Right renal pelvis (tissue), 4 donors: ENCODE results near the gene MITF. TPM values are rescaled to one million over a fixed set of nuclear protein-coding genes. Genes with fewer than 3 reads are reported as not detected.
A peak's percentile ranks its signal among the peaks of the same experiment; 100 is the strongest.

Experiments
- DNase-seq, 4 donors: peaks; one replicate each; pipeline ENCODE4 v3.0.0-alpha.2; 2013; ENCODE audit warnings: low read depth in 4 of 4, low spot score in 3 of 4, missing footprints in 1 of 4
- polyA plus RNA-seq, 4 donors: library from polyadenylated mRNA; unstranded; fragments of 120-200 nt; gene quantifications; one replicate each; pipeline ENCODE4 v1.2.1, GENCODE V29; 2013; ENCODE audit not compliant: insufficient read length in 4 of 4

Gene MITF
- polyA plus RNA-seq, 4 donors, result 37.2 to 49.2 (median 43.8) TPM

GRCh38 chr3:69725994-69726571 lies 13.2 kb upstream of the MITF start:
- DNase-seq, result no peak

GRCh38 chr3:69729147-69729919 lies 9.9 kb upstream of the MITF start:
- DNase-seq, result no peak

GRCh38 chr3:69731080-69731479 lies 8.2 kb upstream of the MITF start:
- DNase-seq, result no peak

DNA sequence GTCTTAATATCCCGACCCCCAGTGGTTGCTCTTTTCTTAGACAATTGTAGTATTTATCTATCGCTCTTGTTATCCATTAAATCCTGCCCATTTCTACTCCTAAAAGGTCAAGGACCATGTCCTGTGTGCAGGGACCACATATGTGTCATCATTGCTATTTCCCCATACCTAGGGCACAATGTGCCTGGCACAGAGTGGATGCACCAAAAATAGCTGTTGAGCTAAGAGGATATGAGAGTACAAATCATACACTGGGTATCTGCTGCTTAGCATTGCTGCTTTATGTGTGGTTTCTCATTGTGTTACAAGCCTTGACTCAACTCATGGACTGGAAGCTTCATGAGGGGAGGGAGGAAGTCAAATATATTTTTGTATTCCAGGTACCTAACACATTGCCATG lies 3.4 kb upstream of the MITF start:
- DNase-seq, result no peak

GRCh38 chr3:69737392-69737791 lies 1.9 kb upstream of the MITF start:
- DNase-seq, result no peak

- DNase-seq, result peak in 1 of 4 donors; percentile 5
These were observed 949 bp upstream of the MITF start for GRCh38 chr3:69738315-69738714.

DNA sequence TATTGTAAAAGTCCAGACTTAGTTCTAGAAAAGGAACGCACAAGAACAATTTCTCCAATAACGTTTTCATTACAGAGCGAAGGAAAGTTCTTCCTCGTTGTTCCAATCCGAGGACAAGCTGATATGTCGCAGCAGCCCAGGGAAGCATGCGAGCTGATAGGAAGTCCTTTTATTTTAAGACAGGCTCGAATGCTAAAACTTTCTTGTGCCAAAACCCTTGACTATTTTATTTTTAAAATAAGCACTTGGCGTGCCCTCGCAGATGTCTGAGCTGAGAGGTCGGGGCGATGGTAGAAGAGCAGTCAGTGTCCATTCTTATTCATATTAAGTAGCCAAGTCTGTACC lies 433 bp upstream of the MITF start:
- no peak for DNase-seq

DNA sequence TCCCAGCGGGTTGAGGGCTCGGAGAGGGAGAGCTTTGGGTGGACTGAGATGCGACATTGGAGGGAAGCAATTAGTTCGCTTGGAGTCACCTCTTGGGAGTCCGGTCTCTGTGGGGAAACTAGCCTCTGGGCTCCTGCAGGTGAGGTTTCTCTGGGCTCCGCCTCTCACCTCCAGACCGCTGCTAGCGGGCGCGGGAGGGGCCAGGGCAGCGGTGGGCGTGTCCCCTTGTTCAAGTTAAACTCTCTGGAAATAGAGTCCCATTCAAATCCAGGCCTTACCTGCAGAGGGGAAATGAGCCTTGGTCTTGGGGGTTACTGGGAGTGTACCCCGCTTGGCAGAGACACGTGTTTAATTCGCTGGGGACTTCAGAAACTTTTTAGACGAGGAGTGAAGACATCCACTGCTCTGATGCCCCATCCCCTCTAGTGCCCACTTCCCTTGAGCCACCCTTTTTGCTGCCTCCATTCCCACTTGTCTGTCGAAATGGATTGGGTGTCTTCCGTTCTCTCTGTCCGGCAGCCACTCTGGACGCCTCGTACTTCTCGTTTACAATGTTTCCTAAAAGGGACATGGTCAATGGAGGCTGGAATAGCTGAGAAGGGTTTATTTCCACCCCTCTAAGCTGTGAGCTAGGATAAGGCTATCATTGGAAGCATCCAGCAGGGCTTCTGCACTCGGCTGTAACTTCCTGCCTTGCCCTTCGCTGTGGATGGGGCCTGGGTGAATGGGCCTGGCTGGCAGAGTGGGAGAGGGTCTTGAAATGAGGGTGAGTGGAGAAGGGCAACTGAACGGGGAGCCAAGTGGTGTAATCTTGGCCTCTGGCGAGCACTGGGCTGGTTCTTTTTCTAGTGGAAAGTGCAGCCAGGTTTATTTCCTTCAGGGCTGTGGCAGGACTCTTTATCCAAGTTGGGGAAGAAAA lies 1.1 kb downstream of the MITF start:
- DNase-seq, result no peak

- DNase-seq, result no peak
These were observed 1.9 kb downstream of the MITF start for GRCh38 chr3:69741032-69741767.

DNA sequence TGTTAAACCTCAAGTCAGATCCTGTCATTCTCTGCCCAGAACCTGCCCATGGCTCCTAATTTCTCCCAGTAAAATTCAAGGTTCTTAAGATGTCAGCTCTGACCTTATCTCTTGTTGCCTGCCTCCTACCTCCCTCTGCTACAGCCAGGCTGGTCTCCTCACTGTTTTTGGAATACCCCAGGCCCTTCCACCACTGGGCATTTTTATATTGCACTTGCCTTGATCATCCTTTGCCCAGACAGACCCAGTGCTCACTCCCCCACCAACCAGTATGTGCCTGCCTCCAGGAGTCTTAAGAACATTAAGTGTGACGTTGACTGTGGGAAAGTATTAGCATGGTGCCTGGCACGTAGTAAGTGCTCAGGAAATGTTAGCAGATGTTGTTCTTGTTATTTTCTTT lies 3.1 kb downstream of the MITF start:
- DNase-seq, result no peak

DNA sequence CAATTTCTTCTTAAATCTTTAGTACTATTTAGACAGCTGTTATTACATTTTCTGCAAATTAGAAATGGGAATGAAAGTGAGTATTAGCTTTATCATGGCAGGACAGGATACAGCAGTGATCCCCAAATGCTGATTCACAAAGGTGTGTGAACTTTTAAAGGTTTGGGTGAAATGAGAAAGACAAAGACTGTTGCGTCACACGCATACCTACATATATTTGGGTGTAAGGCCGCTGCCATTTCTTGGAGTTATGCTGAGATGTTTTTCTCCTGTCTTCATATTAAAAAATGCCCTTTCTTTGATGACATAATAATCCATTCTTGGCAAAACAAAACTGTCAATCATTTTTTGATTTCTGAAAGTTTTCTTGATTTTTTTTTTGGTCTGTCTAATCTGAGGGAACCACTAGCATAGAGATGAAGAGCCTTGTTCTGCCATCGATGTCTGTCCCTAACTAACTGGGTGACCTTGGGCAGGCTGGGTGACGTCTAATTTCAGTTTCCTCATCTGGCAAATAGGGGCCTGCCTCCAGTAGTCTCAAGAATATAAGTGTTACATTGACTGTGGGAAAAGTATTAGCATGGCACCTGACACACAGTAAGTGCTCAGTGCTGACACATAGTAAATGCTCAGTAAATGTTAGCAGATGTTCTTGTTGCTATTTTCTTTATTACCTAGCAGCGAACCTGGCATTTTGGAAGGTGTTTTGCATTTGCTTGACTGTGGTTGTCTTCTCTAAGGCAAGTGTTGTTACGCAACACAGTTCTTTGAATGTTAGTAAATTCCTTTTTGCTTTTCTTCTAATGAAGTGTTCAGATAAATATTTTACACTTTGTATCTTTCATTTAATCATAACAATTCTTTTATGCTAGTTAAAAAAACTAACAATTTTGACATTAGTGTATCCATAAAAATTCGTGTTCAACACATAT lies 5.0 kb downstream of the MITF start:
- DNase-seq, result no peak

- DNase-seq, result no peak
These were observed 6.2 kb downstream of the MITF start for GRCh38 chr3:69745505-69745904.

DNA sequence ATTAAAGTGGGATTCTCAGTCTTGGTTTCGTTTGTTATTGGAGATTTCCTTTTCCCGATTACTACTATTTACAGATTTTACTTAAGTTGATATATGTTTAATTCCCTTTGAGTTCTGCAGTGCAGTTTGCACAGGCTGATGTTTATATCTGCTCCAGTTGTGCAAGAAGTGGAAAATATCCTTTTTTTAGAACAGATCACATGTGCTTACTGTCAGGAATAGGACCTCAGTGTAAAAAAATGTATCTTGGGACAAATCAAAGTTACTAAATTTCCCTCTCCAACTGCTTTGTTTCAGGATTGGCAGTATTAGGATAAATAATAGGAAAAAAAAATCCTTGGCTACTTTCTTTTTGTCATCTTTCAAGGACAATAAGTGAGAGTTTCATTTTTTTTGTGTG lies 6.9 kb downstream of the MITF start:
- DNase-seq, result no peak

GRCh38 chr3:69747511-69748258 lies 8.4 kb downstream of the MITF start:
- no peak for DNase-seq

DNA sequence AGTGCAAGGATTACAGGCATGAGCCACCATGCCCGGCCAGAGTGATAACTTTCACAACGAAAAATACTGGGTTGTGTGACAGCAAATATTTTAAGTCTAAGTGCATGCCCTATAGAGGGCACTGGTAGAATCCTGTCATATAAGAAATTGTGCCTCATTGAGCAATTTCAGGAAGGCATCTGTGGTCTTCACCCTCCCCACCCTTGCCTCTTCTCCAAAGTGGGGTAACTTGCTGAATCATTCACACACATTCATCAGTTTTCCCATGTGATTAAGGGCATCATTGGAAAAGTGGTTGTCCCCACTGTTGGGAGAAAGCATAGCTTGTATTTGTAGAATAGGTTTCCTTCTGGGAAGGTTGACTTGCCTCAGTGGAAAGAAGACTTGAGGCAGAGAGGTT lies 9.2 kb downstream of the MITF start:
- DNase-seq, result no peak

DNA sequence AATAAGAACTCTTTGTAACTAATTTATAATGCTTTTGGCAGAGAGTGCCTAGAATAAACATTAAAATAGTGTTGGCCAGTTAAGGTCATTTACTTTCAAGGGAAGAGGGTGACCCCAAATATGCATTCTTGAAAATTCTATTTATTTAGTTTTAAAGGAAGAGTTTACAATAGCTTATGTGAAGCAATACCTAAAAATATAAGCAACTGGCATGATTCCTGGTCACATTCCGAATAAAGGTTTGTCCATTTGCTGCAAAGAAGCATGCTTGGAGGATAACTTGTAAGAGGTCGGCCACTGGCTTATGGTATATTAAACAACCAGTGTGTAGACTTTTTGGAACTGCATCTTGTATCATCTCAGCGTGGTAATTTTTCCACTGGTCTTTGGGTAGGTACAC lies 10.2 kb downstream of the MITF start:
- DNase-seq, result no peak

DNA sequence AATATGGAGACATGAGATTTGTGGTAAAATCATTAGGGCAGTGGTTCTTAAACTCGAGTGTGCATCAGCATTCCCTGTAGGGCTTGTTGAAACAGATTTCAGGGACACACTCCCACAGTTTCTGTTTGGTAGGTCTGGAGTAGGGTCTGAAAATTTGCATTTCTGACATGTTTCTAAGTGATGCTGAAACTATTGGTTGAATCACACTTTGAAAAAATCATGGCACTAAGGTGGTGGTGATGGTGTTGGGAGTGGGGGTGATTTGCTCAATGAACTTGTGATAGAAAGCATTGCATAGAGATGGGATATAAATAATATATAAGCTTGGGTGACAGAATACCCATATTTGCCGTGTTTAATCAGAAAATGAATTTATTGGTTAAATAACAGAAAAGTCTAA lies 11.3 kb downstream of the MITF start:
- DNase-seq, result no peak

DNA sequence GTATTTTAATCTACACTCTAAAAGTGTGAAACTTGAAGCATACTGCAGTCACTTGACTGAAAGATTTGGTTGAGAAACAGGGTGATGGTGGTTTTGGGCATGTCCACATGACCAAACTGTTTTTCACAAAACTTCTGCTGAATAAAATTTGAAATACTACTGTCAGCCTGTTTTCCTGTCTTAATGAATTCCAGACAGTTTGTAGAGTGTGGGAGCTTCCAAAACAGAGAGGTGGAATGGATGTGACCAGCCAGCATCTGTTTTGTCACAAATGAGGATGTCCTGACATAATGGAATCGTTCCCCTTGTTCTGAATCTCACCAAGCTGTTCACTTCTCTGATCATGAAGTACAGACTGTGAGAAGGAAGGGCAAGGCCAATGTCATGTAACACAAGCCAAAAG lies 11.8 kb downstream of the MITF start:
- DNase-seq, result no peak

GRCh38 chr3:69752241-69752640 lies 13.0 kb downstream of the MITF start:
- no peak for DNase-seq
